Colon (tissue), 2 donors: ENCODE measurements around the gene TSC22D4.

ENCODE experiments used
- FAIRE-seq: peaks from 2 replicates; lab custom pipeline; 2012; peaks lifted over from hg19 to GRCh38; lab: Jason Lieb, UNC
- donor health status: control.
- donor health status: control.

TSC22D4 gene

DNA sequence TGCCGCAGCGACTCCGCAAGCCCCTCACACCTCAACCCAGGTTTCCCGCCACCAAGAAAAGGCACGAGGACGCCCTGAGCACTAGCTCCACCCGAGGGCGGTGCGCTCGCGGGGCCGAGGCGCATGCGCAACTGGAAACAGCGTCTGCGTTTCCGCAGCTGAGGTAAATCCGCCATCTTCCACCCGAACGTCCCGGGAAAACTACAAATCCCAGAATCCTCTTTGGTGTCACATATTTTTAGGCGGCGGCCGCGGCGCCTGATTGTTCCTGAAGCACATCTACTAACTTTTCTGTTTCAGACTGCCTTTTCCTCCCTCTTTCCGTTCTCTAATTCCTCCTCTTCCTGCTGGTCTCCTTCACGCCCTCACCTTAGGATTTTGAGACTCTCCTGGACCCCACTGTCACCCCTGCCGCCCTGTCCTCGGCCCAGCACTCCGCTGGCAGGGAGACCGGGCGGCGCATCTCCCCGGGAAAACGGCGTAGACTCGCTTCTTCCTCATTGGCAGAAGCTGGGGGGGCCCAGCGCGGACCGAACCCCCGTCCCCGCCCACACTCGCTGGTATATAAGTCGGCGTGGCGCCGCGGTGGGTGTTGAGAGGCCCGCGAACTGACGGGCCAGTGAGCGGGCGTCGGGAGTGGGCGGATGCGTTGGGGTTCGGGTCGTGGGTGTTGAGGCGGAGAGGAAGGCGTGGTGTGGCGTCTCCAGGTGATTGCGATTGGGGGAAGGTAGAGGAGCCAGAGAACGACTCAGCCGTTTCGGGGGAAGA lies 50.6 kb downstream of the TSC22D4 start, which contains the start of gene ZCWPW1:
TSS of gene ZCWPW1 (minus strand) at position 505 of the 768 bp plus-strand sequence. CDS start 8,054 bp downstream, outside the sequence.
- no peak for FAIRE-seq

DNA sequence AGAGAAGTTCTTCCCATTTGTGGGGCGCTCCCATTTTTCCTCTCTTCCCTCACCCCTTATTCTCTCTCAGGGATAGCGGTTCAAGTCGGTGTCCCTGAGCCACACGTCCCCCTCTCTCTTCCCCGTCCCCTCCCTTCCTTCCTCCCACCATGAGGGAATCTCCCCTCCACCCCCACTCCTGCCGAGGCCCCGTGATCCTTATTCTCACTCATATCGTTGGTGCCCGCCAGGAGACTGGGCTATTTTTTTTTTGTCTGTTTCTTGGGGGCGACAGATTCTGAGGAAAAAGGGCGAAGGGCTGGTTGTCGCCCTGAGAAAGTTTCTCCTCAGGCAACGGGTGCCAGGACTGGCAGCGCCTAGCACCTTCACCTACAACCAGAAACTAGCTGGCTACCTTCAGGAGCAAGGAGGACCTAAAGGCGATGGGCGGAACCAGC lies 51.2 kb downstream of the TSC22D4 start:
- no peak for FAIRE-seq

DNA sequence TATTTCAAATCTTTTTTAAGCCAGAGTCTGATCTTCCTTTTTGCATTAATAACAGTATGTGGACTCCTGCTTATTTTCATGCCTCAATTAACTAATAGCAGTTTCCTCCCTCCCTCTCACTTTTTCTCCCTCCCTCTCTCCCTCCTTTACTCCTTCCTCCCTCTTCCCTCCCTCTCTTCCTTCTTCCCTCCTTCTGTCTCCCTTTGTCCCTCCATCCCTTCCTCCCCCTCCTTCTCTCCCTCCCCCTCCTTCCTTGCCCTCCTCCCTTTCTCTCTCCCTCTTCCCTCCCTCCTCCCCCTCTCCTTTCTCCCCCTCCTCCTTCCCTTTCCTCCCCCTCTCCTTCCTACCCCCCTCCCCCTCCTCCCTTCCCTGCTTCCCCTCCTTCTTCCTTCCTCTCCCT lies 52.5 kb downstream of the TSC22D4 start:
- no peak for FAIRE-seq

DNA sequence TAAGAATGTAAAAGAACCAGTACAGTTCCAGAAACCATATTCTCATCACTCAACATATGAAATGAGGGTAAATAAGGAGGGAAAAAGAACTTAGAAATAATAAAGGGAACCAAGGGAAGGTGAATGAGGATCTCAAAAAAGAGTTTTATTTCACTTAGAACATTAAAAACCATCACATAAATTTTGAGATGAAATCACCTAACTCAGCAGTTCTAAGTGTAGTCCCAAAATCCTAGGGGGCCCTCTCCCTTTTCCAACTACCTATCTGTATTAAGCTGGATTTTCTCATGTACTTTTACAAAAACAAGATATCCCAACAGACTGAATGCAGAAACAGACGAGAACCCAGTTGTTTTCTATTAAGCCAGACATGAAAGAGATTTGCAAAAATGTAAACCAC lies 53.7 kb downstream of the TSC22D4 start:
- no peak for FAIRE-seq

DNA sequence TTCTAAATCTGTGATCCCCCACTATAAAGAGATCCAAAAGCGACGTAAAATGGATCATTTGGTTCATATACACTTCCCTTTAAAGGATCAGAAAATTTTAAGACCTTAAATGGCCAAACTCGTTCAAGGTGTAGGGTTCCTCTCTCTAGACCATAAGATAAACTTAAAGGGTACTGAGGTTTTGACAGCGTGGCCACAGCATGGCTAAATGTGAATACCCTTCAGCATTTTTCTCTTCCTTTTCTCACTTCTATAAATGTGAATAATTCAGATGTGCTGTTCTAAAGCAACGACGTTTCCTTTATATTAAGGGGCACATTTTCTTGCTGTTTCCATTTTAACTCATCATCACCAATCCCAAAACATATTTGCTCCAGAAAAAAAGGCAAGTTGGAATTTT lies 55.7 kb downstream of the TSC22D4 start:
- no peak for FAIRE-seq

DNA sequence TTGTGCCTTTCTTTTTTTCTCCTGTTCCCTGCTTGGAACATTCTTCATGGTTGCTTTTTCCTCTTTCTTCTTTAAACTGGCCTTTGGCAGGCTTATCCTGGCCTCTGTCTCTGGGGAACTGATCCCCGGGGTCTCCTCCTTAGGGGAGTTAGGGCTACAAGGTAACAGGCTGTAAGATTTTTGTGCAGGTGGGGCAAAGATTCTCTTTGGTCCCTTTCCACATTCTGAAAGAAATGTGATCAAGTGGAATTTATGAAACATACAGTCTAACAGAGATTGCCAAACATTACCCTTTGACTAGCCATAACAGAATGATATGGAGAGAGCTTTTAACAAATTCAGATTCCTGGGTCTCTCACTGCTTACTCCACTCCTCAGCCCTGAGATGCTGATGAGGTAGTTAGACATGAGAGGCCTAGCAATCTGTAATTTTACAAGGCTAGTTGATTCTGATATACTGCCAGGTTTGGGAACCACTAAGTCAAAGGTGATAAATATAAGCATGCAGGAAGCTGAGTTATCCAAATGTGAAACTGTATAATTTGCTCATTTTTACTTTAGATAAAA lies 59.3 kb downstream of the TSC22D4 start:
- FAIRE-seq = no peak

DNA sequence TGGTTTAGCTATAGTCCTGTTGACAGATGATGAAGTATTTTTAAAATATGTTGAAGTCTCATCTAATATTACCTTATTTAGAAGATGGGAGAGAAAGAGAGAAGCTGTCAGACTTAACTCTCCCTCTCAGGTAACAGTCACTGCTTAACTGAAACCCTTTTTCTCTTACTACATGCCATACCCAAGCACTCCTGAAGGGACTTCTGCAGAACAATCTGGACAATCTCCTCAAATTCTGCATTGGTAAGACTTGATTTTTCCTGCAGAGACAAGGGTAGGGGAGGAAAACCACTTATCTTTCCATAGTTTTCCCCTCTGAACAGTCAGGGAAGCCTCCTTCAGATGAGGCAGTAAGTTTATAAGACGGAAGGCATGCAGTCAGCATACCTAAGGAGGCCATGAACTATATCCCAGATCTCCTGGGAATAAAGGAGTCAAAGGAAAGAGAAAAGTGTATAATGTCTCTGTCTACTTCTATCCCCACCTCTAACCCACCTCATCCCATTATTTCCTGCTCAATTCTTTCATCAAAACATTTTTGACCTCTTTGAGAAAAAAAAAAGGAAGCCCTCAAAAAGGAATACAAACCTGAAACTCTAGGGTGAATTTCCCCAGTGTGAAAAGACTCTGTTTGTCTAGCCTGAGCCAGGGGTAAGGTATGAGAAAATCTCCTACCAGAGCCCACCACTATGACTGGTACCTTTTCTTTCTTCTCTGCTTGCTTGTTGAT lies 59.9 kb downstream of the TSC22D4 start:
- no peak for FAIRE-seq
